Measurements from ENCODE around the gene SASH3.

- TF ChIP-seq CTCF (IDR thresholded peaks at IDR 0.05; ENCODE audit: low read depth, low read length), result no peak
- no peak for TF ChIP-seq EZH2phosphoT487 (IDR thresholded peaks at IDR 0.05; ENCODE audit: low read depth)
These were observed 13.9 kb downstream of the SASH3 start for GRCh38 chrX:129793604-129794191.

Data from OCI-LY3 (cell line).